Gastroesophageal sphincter (tissue), 3 donors: ENCODE measurements around the gene CACNA1D.

ENCODE experiments used
- POLR2A ChIP-seq, 2 donors: fragments of 450-650 bp; IDR thresholded peaks; one replicate each; pipeline ENCODE4 v1.6.1; 2017; ENCODE audit warnings: antibody characterized with exemption in 2 of 2, mild to moderate bottlenecking in 2 of 2, moderate library complexity in 1 of 2
- TF ChIP-seq, protein P1 (sequence below), 4 experiments: fragments of 200-600 bp in 2 of 4; fragments of 450-650 bp in 2 of 4; sonication (generic) in 1 of 4; IDR thresholded peaks; one replicate each; pipeline ENCODE4 v1.5.1; 2017 to 2019; ENCODE audit warnings: antibody characterized with exemption in 4 of 4, mild to moderate bottlenecking in 2 of 4, moderate library complexity in 2 of 4

DNA sequence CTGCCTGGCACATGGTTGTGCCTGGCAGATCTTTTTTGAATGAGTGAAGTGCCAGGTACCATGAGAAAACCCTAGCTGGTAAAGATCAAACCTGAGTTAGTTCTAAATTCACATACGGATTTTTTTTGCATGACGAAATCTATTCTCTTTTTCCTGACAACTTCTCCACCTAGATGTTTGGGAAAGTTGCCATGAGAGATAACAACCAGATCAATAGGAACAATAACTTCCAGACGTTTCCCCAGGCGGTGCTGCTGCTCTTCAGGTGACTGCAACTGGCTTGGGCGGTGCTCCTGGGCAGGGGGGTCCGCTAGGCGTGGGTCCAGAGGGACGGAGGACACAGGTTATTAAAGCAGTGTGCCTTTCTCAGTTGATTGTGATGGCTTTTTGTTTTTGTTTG, 280.0 kb downstream of the CACNA1D start:
- TF ChIP-seq, protein P1, sequence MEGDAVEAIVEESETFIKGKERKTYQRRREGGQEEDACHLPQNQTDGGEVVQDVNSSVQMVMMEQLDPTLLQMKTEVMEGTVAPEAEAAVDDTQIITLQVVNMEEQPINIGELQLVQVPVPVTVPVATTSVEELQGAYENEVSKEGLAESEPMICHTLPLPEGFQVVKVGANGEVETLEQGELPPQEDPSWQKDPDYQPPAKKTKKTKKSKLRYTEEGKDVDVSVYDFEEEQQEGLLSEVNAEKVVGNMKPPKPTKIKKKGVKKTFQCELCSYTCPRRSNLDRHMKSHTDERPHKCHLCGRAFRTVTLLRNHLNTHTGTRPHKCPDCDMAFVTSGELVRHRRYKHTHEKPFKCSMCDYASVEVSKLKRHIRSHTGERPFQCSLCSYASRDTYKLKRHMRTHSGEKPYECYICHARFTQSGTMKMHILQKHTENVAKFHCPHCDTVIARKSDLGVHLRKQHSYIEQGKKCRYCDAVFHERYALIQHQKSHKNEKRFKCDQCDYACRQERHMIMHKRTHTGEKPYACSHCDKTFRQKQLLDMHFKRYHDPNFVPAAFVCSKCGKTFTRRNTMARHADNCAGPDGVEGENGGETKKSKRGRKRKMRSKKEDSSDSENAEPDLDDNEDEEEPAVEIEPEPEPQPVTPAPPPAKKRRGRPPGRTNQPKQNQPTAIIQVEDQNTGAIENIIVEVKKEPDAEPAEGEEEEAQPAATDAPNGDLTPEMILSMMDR (IDR thresholded peaks at IDR 0.05) = no peak
- TF ChIP-seq POLR2A (IDR thresholded peaks at IDR 0.05) = no peak
